ENCODE results near the gene CAND1.
"Not testable (repeated sequence)": the region's sequence is repeated elsewhere in the genome, so short reads cannot be mapped to it uniquely, and the experiment has no call there.

Gene CAND1

GRCh38 chr12:67338426-67338825 is 69.3 kb downstream of the CAND1 start:
- in situ Hi-C loops (cut with HindIII; ENCODE audit: low sequenced_read_pairs) = no loop called here
- H3K4me3 ChIP-seq (ENCODE audit: low read depth, low read length) = no peak overlapping the region
- TF ChIP-seq CTCF (IDR thresholded peaks at IDR 0.05; ENCODE audit: low read depth, low read length, missing control alignments) = no peak
- DNase-seq (ENCODE audit: low read depth) = no peak

- no peak for DNase-seq (ENCODE audit: low read depth)
- no peak for TF ChIP-seq CTCF (IDR thresholded peaks at IDR 0.05; ENCODE audit: low read depth, low read length, missing control alignments)
- no peak overlapping the region for H3K4me3 ChIP-seq (ENCODE audit: low read depth, low read length)
- in situ Hi-C loops (cut with HindIII; ENCODE audit: low sequenced_read_pairs) = no loop called here
Observed at GRCh38 chr12:67339530-67339929, 70.4 kb downstream of the CAND1 start.

DNA sequence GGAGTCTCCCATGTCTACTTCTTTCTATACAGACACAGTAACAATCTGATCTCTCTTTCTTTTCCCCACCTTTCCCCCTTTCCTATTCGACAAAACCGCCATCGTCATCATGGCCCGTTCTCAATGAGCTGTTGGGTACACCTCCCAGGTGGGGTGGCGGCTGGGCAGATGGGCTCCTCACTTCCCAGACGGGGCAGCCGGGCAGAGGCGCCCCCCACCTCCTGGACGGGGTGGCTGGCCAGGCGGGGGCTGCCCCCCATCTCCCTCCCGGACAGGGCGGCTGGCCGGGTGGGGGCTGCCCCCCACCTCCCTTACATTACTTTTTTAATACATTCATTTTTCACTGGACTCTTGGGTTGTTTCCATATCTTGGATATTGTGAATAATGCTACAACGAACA is 71.9 kb downstream of the CAND1 start:
- DNase-seq (ENCODE audit: low read depth); H3K4me3 ChIP-seq (ENCODE audit: low read depth, low read length); in situ Hi-C loops (cut with HindIII; ENCODE audit: low sequenced_read_pairs): not testable (repeated sequence)

- in situ Hi-C loops (cut with HindIII; ENCODE audit: low sequenced_read_pairs) = no loop called here
- TF ChIP-seq CTCF (IDR thresholded peaks at IDR 0.05; ENCODE audit: low read depth, low read length, missing control alignments) = no peak
Observed at GRCh38 chr12:67344979-67345710, 76.0 kb downstream of the CAND1 start.

DNA sequence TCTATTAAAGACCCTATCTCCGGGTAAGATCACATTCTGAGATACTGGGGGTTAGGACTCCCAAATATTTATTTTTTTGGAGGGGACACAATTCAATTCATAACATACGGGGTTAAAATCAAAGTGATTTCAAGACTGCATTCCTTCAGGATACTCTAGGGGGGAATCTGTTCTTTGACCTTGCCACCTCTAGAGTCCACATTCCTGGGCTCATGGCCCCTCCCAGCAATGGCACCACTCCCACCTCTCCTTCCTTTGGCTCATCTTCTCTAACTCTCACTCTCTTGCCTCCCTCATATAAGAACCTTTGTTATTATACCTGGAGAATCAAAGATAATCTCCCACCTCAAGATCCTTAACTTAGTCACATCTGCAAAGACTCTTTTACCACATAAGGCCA is 79.5 kb downstream of the CAND1 start:
- no peak for TF ChIP-seq CTCF (IDR thresholded peaks at IDR 0.05; ENCODE audit: low read depth, low read length, missing control alignments)
- no peak for DNase-seq (ENCODE audit: low read depth)
- H3K4me3 ChIP-seq (ENCODE audit: low read depth, low read length) = no peak overlapping the region
- in situ Hi-C loops (cut with HindIII; ENCODE audit: low sequenced_read_pairs) = no loop called here

More at GRCh38 chr12:67344979-67345710, 76.0 kb downstream of the CAND1 start:
- DNase-seq (ENCODE audit: low read depth) = no peak
- no peak overlapping the region for H3K4me3 ChIP-seq (ENCODE audit: low read depth, low read length)

DNA sequence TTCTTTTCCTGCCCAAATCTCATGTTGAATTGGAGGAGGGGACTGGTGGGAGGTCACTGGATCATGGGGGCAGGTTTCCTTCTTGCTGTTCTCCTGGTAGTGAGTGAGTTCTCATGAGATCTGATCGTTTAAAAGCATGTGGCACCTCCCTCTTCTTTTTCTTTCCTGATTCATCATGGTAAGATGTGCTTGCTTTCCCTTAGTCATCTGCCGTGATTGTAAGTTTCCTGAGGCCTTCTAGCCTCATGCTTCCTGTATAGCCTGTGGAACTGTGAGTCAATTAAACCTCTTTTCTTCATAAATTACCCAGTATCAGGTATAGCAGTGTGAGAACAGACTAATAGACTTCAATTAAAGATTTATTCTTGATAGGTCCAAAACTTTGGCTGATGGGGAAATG is 83.5 kb downstream of the CAND1 start:
- no peak for DNase-seq (ENCODE audit: low read depth)
- TF ChIP-seq CTCF (IDR thresholded peaks at IDR 0.05; ENCODE audit: low read depth, low read length, missing control alignments) = no peak
- in situ Hi-C loops (cut with HindIII; ENCODE audit: low sequenced_read_pairs) = no loop called here
- no peak overlapping the region for H3K4me3 ChIP-seq (ENCODE audit: low read depth, low read length)

- H3K4me3 ChIP-seq (ENCODE audit: low read depth, low read length) = no peak overlapping the region
- in situ Hi-C loops (cut with HindIII; ENCODE audit: low sequenced_read_pairs) = no loop called here
- no peak for TF ChIP-seq CTCF (IDR thresholded peaks at IDR 0.05; ENCODE audit: low read depth, low read length, missing control alignments)
- no peak for DNase-seq (ENCODE audit: low read depth)
Observed at GRCh38 chr12:67354322-67354721, 85.2 kb downstream of the CAND1 start.
